Psoas muscle (tissue), 8 donors: ENCODE data around the gene MGME1. TPM values are rescaled to one million over a fixed set of nuclear protein-coding genes. Genes with fewer than 3 reads are reported as not detected.

Experiments
- ATAC-seq, 4 donors: fragments of 200-7000 bp; cut with Tn5 transposase; one replicate each; pipeline ENCODE4 v1.9.1; 2020; ENCODE audit warnings: moderate library complexity in 3 of 4, mild to moderate bottlenecking in 2 of 4
- DNase-seq, 2 donors: peaks; one replicate each; pipeline ENCODE4 v3.0.0-alpha.2; 2020
- H3K27ac ChIP-seq: fragments of 200-600 bp; one replicate; pipeline ENCODE4 v1.8.0; 2022
- H3K27me3 ChIP-seq, 3 donors: fragments of 200-600 bp in 1 of 3; one replicate each; pipeline versions ENCODE4 v1.6.1 to v1.8.0; 2013 to 2022; ENCODE audit warnings: low read length in 2 of 3, mild to moderate bottlenecking in 2 of 3, moderate library complexity in 1 of 3; ENCODE audit not compliant: insufficient read depth in 3 of 3
- H3K36me3 ChIP-seq, 2 donors: fragments of 200-600 bp in 1 of 2; one replicate each; pipeline versions ENCODE4 v1.6.1 to v1.8.0; 2013 to 2022; ENCODE audit warnings: low read depth in 1 of 2, mild to moderate bottlenecking in 1 of 2, moderate library complexity in 1 of 2; ENCODE audit not compliant: insufficient read depth in 1 of 2
- H3K4me1 ChIP-seq: fragments of 200-600 bp; one replicate; pipeline ENCODE4 v1.8.0; 2022
- H3K4me3 ChIP-seq: fragments of 200-600 bp; one replicate; pipeline ENCODE4 v1.8.0; 2022; ENCODE audit warnings: mild to moderate bottlenecking
- H3K9me3 ChIP-seq: fragments of 200-600 bp; one replicate; pipeline ENCODE4 v1.8.0; 2022
- WGBS, 3 donors: extraction: QIAGEN DNeasy Blood & Tissue Kit; methylation state at CpG; one replicate each; pipeline versions ENCODE4 v1.1.6 to v1.1.7; 2013; 5-methylcytosine and 5-hydroxymethylcytosine counted together
- intact Hi-C, 2 donors: fragments of 100-400 bp; cut with DNase I; formaldehyde crosslinking; loops; one replicate each; pipeline versions ENCODE4 v1.11.0 to v1.14.2; 2022
- polyA plus RNA-seq, 3 donors: library from polyadenylated mRNA; stranded (reverse); fragments of 200-250 nt; gene quantifications; one replicate each; pipeline ENCODE4 v1.2.3, GENCODE V29; 2013
- total RNA-seq, 4 donors: library from RNA; stranded (reverse); fragmentation: NEBNext Ultra II Directional in 2 of 4; extraction: Animal tissue kit (Norgen Biotek cat#: 25700) in 2 of 4; gene quantifications; one replicate each; pipeline versions ENCODE4 v1.2.1 to v1.2.4, GENCODE V29; 2021 to 2023
- TF ChIP-seq, protein P1 (sequence below): fragments of 200-600 bp; IDR thresholded peaks from one replicate; pipeline ENCODE4 v1.8.0; 2022; ENCODE audit warnings: antibody characterized with exemption
- donor health status: healthy with polysubstance abuse.
- donor health status: DM: no; HTN: no; CAD: no; lungs with moderate emphysema.
- donor health status: Bipolar disorder and iron deficiency.
- donor health status: healthy.
- donor health status: DM: yes; HTN: yes; CAD: no.
- donor health status: DM: no; HTN: no; CAD: no.
- donor health status: DM: no; HTN: no; CAD: no.
- donor health status: DM: yes; HTN: yes; CAD: no.

Gene MGME1
- total and polyA plus RNA-seq, 7 donors, result 4.3 to 21.8 (median 9.2) TPM

DNA sequence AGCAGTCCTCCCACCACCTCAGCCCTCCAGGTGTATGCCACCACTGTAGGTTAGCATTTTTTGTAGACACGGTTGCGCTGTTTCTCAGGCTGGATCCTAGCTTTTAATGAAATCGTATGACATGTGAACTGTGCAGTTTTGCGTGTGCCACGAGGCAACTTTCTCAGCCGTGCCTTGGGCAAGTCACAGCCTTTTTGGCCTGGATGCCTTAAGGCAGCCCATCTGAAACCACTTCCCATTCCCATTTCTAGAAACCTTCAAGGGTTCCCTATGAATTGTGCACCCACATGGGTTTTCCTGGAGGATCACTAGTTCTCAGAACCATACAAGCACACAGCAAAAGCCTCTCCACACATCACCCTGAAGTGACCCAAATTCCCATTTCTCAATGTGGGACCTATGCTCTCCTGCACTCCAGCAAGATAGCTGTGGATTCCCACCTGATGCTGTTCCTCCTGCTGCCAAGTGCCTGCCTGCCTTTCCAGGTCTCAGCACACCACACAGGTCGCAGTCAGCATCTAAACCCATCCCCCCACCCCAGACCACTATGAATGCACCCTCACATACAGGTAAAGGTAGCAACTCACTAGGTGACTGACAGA, 29.1 kb upstream of the MGME1 start:
- DNase-seq (no peak), ATAC-seq (peak in 1 of 4 donors; percentile 2)
- 51 to 65% (median 61%) methylated on average over 7 of the region's 7 CpGs for WGBS, 3 donors
- Histone ChIP-seq H3K4me3 (no peak overlapping the region), H3K9me3 (no peaks in the 10 kb centered on the region), H3K27ac (no peak overlapping the region), H3K27me3 (no peaks in the 10 kb centered on the region), H3K36me3 (peaks cover 5 to 45% of the 10 kb centered on the region in 2 donors), H3K4me1 (peaks cover 27% of the 10 kb centered on the region)
- TF ChIP-seq, protein P1, sequence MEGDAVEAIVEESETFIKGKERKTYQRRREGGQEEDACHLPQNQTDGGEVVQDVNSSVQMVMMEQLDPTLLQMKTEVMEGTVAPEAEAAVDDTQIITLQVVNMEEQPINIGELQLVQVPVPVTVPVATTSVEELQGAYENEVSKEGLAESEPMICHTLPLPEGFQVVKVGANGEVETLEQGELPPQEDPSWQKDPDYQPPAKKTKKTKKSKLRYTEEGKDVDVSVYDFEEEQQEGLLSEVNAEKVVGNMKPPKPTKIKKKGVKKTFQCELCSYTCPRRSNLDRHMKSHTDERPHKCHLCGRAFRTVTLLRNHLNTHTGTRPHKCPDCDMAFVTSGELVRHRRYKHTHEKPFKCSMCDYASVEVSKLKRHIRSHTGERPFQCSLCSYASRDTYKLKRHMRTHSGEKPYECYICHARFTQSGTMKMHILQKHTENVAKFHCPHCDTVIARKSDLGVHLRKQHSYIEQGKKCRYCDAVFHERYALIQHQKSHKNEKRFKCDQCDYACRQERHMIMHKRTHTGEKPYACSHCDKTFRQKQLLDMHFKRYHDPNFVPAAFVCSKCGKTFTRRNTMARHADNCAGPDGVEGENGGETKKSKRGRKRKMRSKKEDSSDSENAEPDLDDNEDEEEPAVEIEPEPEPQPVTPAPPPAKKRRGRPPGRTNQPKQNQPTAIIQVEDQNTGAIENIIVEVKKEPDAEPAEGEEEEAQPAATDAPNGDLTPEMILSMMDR, result no peak
- intact Hi-C loops, result loop anchor here in 1 of 2 donors (2.0 to 5.0 kb wide), 3 partner anchors 42 to 403 kb away; no protein-coding TSS in a partner anchor

DNA sequence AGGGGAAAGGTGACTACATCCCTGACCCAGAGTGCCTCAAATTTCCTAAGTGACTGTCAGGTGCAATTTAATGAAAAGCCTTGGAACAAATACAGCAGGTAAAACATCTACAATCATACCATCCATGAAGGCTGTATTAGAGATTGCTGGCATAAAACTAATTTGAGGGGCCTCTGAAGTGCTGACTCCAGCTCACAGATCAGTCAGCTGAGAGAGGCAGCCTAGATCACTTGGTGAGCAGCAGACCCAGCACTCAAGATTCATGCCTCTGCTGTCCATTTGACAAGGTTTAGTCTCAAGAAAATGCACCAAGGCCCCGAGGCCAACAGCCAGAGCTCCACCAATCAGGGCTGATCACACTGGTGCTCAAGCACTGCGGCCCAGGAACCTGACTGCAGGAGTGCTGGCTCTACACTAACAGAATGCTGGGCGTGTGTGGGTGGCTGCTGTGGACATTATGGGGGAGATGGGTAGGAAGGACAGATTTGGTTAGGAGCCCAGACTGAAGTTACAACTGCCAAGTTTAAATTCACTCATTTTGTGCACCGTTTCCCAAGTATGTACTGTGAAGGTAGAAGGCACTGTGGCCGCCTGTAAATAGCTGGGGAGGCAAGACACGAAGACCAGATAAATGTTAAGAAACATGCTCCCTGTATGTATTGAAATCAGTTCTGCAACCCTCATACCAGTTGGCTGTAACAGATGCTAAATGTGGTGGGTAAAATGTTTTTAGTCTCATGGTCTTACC, 28.4 kb upstream of the MGME1 start:
- WGBS, 3 donors, result 52 to 60% (median 60%) methylated on average over 6 of the region's 6 CpGs
- DNase-seq, result no peak
- no peak for ATAC-seq
- H3K4me1 ChIP-seq, result peaks cover 27% of the 10 kb centered on the region
- no peaks in the 10 kb centered on the region for H3K27me3 ChIP-seq
- intact Hi-C loops, result no loop called here
- no peak overlapping the region for H3K4me3 ChIP-seq
- H3K9me3 ChIP-seq, result no peaks in the 10 kb centered on the region
- no peak overlapping the region for H3K27ac ChIP-seq
- peaks cover 5 to 52% of the 10 kb centered on the region in 2 donors for H3K36me3 ChIP-seq
- TF ChIP-seq, protein P1, result no peak

DNA sequence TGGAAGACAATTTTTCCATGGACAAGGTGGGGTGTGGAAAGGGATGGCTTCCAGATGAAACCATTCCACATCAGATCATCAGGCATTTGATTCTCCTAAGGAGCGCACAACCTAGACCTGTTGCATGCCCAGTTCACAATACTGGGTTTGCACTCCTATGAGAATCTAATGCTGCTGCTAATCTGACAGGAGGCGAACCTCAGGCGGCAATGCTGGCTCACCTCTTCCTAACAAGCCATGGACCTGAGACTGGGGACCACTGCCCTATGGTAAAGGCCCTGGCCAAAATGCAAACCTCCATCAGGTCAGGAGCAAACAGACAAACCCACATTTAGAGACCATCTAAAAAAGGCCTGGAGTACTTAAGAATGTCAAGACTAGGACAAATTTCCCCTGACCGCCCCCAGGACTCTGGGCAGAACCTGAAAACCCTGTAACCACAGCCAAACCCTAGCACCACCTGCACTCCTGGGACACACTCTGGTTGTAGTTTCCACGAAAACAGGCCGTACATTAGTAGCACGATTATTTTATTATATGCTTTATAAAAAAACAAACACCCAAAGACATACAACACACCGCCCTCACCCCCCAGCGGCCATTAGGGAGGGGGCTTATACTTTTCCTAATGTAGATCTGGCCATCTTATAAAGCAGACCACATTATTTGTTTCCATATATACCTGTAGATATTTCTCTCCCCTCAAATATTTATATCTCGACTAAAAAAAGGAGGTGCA, 27.6 kb upstream of the MGME1 start:
- H3K27ac ChIP-seq, result no peak overlapping the region
- 86 to 89% (median 88%) methylated on average over 10 of the region's 10 CpGs for WGBS, 3 donors
- intact Hi-C loops, result no loop called here

DNA sequence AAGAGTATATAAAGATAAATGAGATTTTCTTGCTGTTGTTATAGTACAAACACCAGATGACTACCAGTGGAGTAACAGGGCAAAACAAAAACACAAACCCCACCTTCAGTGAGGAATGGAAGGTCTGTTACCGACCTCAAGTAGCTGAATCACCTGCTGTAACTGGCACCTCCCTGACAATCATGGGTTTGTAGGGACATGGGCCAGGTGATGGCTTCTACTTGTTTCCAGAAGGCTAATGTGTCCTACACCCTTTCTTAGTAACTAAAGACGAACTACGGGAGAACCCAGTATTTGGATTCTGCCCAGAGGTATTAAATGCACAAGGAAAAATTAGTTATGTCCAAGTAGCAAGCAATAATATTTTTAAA, 27.0 kb upstream of the MGME1 start:
- Histone ChIP-seq H3K36me3 (peaks cover 8 to 66% of the 10 kb centered on the region in 2 donors), H3K4me3 (no peak overlapping the region), H3K27ac (no peak overlapping the region), H3K27me3 (no peaks in the 10 kb centered on the region), H3K4me1 (peaks cover 16% of the 10 kb centered on the region), H3K9me3 (no peaks in the 10 kb centered on the region)
- no peak for DNase-seq
- TF ChIP-seq, protein P1, result no peak
- 25 to 39% (median 28%) methylated on average over 3 of the region's 3 CpGs for WGBS, 3 donors
- peak in 1 of 4 donors; percentile 39 for ATAC-seq
- intact Hi-C loops, result no loop called here

More for the DNA sequence above, 27.6 kb upstream of the MGME1 start:
- ATAC-seq (no peak), DNase-seq (no peak)
- H3K4me1 ChIP-seq, result peaks cover 21% of the 10 kb centered on the region
- H3K27me3 ChIP-seq, result no peaks in the 10 kb centered on the region
- TF ChIP-seq, protein P1, result no peak
- H3K9me3 ChIP-seq, result no peaks in the 10 kb centered on the region
- H3K36me3 ChIP-seq, result peaks cover 5 to 61% of the 10 kb centered on the region in 2 donors
- no peak overlapping the region for H3K4me3 ChIP-seq
